ENCODE data around the gene CDK8.

CDK8 gene

DNA sequence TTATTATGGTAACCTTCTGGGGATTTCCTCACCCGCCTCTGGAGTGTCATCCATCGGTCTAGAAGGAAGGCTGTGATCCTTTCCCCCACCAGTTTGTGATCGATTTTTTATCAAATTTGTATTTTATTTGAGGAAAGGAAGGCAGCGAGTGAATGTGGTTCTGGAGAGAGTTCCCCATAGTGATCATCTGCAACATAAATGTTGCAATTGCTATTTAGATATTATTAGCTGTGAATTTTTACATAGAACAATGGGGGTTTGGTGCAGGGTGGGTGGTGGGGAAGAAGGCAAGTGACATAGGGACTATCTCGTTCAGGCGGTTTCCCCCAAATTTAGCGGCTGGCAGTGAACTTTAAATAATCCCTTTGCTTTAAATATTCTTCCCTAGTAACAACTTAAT lies 1.2 kb downstream of the CDK8 start:
- no peaks in the 10 kb centered on the region for H3K27me3 ChIP-seq (ENCODE audit: control insufficient read depth, low read length)
- H3K9me3 ChIP-seq (ENCODE audit: control insufficient read depth, insufficient read depth, low read length): no peaks in the 10 kb centered on the region
- H4K20me1 ChIP-seq (ENCODE audit: control insufficient read depth, insufficient read depth, low read depth, low read length): peaks cover 14% of the 10 kb centered on the region
- H3K79me2 ChIP-seq (ENCODE audit: control insufficient read depth, low read length): peaks cover 60% of the 10 kb centered on the region
- H3K27ac ChIP-seq (ENCODE audit: low read depth, low read length): no peak overlapping the region
- peak overlapping the region; percentile 80 for H3K4me3 ChIP-seq (ENCODE audit: low read length)
- peaks cover 31% of the 10 kb centered on the region for H3K4me1 ChIP-seq (ENCODE audit: control insufficient read depth, low read length)
- H3K36me3 ChIP-seq (ENCODE audit: control insufficient read depth, low read length): no peaks in the 10 kb centered on the region
- TF ChIP-seq EZH2phosphoT487 (IDR thresholded peaks at IDR 0.05; ENCODE audit: borderline replicate concordance, low read length): no peak
- TF ChIP-seq, protein P1, sequence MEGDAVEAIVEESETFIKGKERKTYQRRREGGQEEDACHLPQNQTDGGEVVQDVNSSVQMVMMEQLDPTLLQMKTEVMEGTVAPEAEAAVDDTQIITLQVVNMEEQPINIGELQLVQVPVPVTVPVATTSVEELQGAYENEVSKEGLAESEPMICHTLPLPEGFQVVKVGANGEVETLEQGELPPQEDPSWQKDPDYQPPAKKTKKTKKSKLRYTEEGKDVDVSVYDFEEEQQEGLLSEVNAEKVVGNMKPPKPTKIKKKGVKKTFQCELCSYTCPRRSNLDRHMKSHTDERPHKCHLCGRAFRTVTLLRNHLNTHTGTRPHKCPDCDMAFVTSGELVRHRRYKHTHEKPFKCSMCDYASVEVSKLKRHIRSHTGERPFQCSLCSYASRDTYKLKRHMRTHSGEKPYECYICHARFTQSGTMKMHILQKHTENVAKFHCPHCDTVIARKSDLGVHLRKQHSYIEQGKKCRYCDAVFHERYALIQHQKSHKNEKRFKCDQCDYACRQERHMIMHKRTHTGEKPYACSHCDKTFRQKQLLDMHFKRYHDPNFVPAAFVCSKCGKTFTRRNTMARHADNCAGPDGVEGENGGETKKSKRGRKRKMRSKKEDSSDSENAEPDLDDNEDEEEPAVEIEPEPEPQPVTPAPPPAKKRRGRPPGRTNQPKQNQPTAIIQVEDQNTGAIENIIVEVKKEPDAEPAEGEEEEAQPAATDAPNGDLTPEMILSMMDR (IDR thresholded peaks at IDR 0.05; ENCODE audit: low read depth, low read length, poor library complexity, severe bottlenecking): no peak
- H3F3A ChIP-seq (ENCODE audit: control insufficient read depth, insufficient read depth): peaks cover 2% of the 10 kb centered on the region; the same call in 1 of the 2 replicates
- no peaks in the 10 kb centered on the region for H3K9me2 ChIP-seq (replicated peaks; ENCODE audit: control insufficient read depth, low read length)
- peak overlapping the region; percentile 73 for H3K4me2 ChIP-seq (ENCODE audit: low read length)

- TF ChIP-seq, protein P1 (IDR thresholded peaks at IDR 0.05; ENCODE audit: low read depth, low read length, poor library complexity, severe bottlenecking): peak; percentile 67
- TF ChIP-seq EZH2phosphoT487 (IDR thresholded peaks at IDR 0.05; ENCODE audit: borderline replicate concordance, low read length): no peak
- H3K4me3 ChIP-seq (ENCODE audit: low read length): peak overlapping the region; percentile 80
- no peaks in the 10 kb centered on the region for H3K9me3 ChIP-seq (ENCODE audit: control insufficient read depth, insufficient read depth, low read length)
- H3K79me2 ChIP-seq (ENCODE audit: control insufficient read depth, low read length): peaks cover 66% of the 10 kb centered on the region
- H3K4me1 ChIP-seq (ENCODE audit: control insufficient read depth, low read length): peaks cover 31% of the 10 kb centered on the region
- no peak overlapping the region for H3K27ac ChIP-seq (ENCODE audit: low read depth, low read length)
- no peaks in the 10 kb centered on the region for H3K36me3 ChIP-seq (ENCODE audit: control insufficient read depth, low read length)
- H4K20me1 ChIP-seq (ENCODE audit: control insufficient read depth, insufficient read depth, low read depth, low read length): peaks cover 14% of the 10 kb centered on the region
- H3K9me2 ChIP-seq (replicated peaks; ENCODE audit: control insufficient read depth, low read length): no peaks in the 10 kb centered on the region
- peak overlapping the region; percentile 73 for H3K4me2 ChIP-seq (ENCODE audit: low read length)
- no peaks in the 10 kb centered on the region for H3K27me3 ChIP-seq (ENCODE audit: control insufficient read depth, low read length)
- H3F3A ChIP-seq (ENCODE audit: control insufficient read depth, insufficient read depth): peaks cover 2% of the 10 kb centered on the region; the same call in 1 of the 2 replicates
Observed at GRCh38 chr13:26255691-26256277, 1.9 kb downstream of the CDK8 start.

GRCh38 chr13:26257049-26257448 lies 3.1 kb downstream of the CDK8 start:
- Histone ChIP-seq H3K27ac (ENCODE audit: low read depth, low read length) (no peak overlapping the region), H3K4me1 (ENCODE audit: control insufficient read depth, low read length) (peaks cover 31% of the 10 kb centered on the region), H3K4me2 (ENCODE audit: low read length) (peak overlapping the region; percentile 73), H3K79me2 (ENCODE audit: control insufficient read depth, low read length) (peaks cover 79% of the 10 kb centered on the region), H4K20me1 (ENCODE audit: control insufficient read depth, insufficient read depth, low read depth, low read length) (peaks cover 14% of the 10 kb centered on the region), H3F3A (ENCODE audit: control insufficient read depth, insufficient read depth) (peaks cover 2% of the 10 kb centered on the region; the same call in 1 of the 2 replicates), H3K27me3 (ENCODE audit: control insufficient read depth, low read length) (no peaks in the 10 kb centered on the region), H3K4me3 (ENCODE audit: low read length) (no peak overlapping the region), H3K9me3 (ENCODE audit: control insufficient read depth, insufficient read depth, low read length) (no peaks in the 10 kb centered on the region), H3K36me3 (ENCODE audit: control insufficient read depth, low read length) (no peaks in the 10 kb centered on the region), H3K9me2 (replicated peaks; ENCODE audit: control insufficient read depth, low read length) (no peaks in the 10 kb centered on the region)
- TF ChIP-seq EZH2phosphoT487 (IDR thresholded peaks at IDR 0.05; ENCODE audit: borderline replicate concordance, low read length): no peak
- TF ChIP-seq, protein P1 (IDR thresholded peaks at IDR 0.05; ENCODE audit: low read depth, low read length, poor library complexity, severe bottlenecking): no peak
